Mesodermal cell (in vitro differentiated cells): Measurements from ENCODE around the gene GFI1B.
"Not testable (repeated sequence)": the region's sequence is repeated elsewhere in the genome, so short reads cannot be mapped to it uniquely, and the experiment has no call there.

Experiments
- H3K27ac ChIP-seq: 2 replicates; pipeline ENCODE4 v1.7.0; 2013; ENCODE audit warnings: mild to moderate bottlenecking, low read depth, low read length, moderate library complexity; ENCODE audit not compliant: severe bottlenecking
- H3K36me3 ChIP-seq: 2 replicates; pipeline ENCODE4 v1.7.1; 2013; ENCODE audit warnings: mild to moderate bottlenecking, low read length, moderate library complexity; ENCODE audit not compliant: control insufficient read depth, insufficient read depth
- H3K4me1 ChIP-seq: one replicate; pipeline ENCODE4 v1.7.1; 2013; ENCODE audit warnings: mild to moderate bottlenecking, low read length; ENCODE audit not compliant: insufficient read depth, control insufficient read depth, poor library complexity, severe bottlenecking
- H3K4me3 ChIP-seq: 2 replicates; pipeline ENCODE4 v1.7.0; 2013; ENCODE audit warnings: low read length, control low read depth, mild to moderate bottlenecking; ENCODE audit not compliant: insufficient read depth, poor library complexity, severe bottlenecking; ENCODE audit errors: extremely low read depth
- H3K9me3 ChIP-seq: 2 replicates; pipeline ENCODE4 v1.7.1; 2013; ENCODE audit warnings: mild to moderate bottlenecking, low read length, moderate library complexity; ENCODE audit not compliant: control insufficient read depth
- WGBS, 2 experiments: methylation state at CpG; one replicate each; pipeline ENCODE4 v1.1.5; 2013; ENCODE audit warnings: missing lambda C conversion rate in 2 of 2; ENCODE audit not compliant: insufficient coverage in 2 of 2; 5-methylcytosine and 5-hydroxymethylcytosine counted together

Gene GFI1B

DNA sequence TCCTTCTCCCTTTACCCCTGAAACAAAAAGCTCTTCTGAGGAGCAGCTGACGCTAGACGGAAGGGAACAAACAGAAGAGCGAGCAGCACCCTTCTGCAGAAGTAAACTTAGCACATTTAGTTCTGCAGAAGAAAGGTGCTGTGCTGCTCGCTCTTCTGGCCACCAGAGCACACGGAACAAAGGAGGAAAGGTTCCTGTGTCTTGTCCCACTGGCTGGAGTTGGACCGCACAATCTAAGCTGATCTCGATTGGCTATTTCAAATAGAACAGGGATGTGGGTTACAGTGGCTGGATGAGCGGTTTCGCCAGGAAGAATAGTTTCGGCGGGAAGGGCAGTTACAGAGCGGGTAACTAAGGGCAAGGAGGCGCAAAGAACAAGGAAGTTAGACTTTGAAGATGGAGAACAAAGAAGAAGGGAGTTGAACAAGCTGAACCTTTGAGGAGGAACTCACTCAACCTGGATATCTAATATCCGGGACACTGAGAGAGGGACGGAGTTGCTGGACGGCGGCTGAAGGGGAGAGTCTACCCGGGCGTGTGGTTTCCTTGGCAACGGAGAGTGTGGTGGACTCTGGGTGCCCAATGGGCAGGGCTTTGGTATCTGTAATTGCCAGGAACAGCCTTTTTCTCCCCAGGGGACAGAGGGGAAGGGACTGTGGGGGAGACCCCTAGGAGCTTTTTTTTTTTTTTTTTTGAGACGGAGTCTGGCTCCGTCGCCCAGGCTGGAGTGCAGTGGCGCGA lies 59.5 kb downstream of the GFI1B start:
- H3K36me3 ChIP-seq, result peaks cover 80% of the 10 kb centered on the region
- H3K27ac ChIP-seq, result no peak overlapping the region
- H3K4me1 ChIP-seq, result no peaks in the 10 kb centered on the region
- no peaks in the 10 kb centered on the region for H3K9me3 ChIP-seq
- 97% methylated on average over 16 to 21 of the region's 25 CpGs for WGBS, 2 experiments
- H3K4me3 ChIP-seq, result no peak overlapping the region

DNA sequence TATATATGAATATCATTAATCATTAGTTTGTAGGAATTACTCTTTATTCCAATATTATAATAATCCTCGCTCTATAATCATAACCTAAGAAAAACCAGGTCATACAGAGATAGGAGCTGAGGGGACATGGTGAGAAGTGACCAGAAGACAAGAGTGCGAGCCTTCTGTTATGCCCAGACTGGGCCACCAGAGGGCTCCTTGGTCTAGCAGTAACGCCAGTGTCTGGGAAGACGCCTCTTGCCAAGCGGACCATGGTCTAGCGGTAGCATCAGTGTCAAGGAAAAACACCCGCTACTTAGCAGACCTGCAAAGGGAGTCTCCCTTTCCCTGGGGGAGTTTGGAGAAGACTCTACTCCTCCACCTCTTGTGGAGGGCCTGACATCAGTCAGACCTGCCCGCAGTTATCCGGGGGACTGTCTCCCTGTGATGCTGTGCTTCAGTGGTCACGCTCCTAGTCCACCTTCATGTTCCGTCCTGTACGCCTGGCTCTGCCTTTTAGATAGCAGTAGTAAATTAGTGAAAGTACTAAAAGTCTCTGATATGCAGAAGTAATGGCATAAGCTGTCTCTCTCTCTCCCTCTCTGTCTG lies 62.5 kb downstream of the GFI1B start:
- H3K9me3 ChIP-seq, H3K4me3 ChIP-seq, H3K27ac ChIP-seq, H3K4me1 ChIP-seq: not testable (repeated sequence)
- 95 to 98% methylated on average over 6 to 8 of the region's 12 CpGs for WGBS, 2 experiments
- peaks cover 82% of the 10 kb centered on the region for H3K36me3 ChIP-seq
